Uterus (tissue), 2 donors: ENCODE results near the gene TOMM22.

ENCODE experiments used
- CTCF ChIP-seq, 4 experiments: fragments of 200-600 bp in 2 of 4; fragments of 450-650 bp in 2 of 4; sonication (generic) in 2 of 4; IDR thresholded peaks; one replicate each; pipeline ENCODE4 v1.5.1; 2016 to 2019; ENCODE audit warnings: antibody characterized with exemption in 4 of 4, mild to moderate bottlenecking in 2 of 4, moderate library complexity in 1 of 4
- POLR2A ChIP-seq, 2 donors: fragments of 450-650 bp; IDR thresholded peaks; one replicate each; pipeline ENCODE4 v1.6.1; 2016; ENCODE audit warnings: antibody characterized with exemption in 2 of 2, mild to moderate bottlenecking in 1 of 2, moderate library complexity in 1 of 2

DNA sequence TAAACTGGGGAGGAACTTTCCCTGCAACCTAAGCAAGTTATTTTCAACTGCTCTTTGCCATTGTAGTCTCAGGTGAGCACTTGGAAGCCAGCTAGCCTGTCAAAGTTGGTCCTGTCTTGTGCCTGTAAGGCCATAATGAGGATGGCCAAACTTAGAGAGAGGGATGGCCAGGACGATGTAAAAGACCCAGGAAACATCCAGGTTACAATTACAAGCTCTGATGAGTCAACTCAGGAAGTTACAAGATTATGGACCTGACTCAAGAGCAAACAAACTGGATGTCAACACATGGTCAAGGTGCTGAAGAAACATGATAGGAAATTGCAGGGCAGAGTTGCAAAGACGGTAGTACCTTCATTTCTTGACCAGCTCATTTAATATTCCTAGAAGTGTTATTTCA is 25.6 kb downstream of the TOMM22 start:
- TF ChIP-seq POLR2A (IDR thresholded peaks at IDR 0.05) (no peak), CTCF (IDR thresholded peaks at IDR 0.05) (no peak)
